Liver (tissue), 9 donors: ENCODE results near the gene ENOSF1. TPM values are rescaled to one million over a fixed set of nuclear protein-coding genes. Genes with fewer than 3 reads are reported as not detected.

Experiments
- DNase-seq: peaks from one replicate; pipeline ENCODE4 v3.0.0-alpha.2; 2017; ENCODE audit warnings: low spot score
- H3K27ac ChIP-seq, 2 donors: one replicate each; pipeline ENCODE4 v1.7.0; 2013; ENCODE audit warnings: inconsistent platforms in 2 of 2, low read length in 2 of 2, control low read depth in 1 of 2, low read depth in 1 of 2, mild to moderate bottlenecking in 1 of 2
- H3K27me3 ChIP-seq, 4 donors: one replicate each; pipeline versions ENCODE4 v1.6.1 to v1.7.0; 2013; ENCODE audit warnings: low read length in 3 of 4, inconsistent platforms in 1 of 4, mild to moderate bottlenecking in 1 of 4, moderate library complexity in 1 of 4; ENCODE audit not compliant: control insufficient read depth in 4 of 4, insufficient read depth in 4 of 4
- H3K36me3 ChIP-seq, 4 donors: one replicate each; pipeline versions ENCODE4 v1.6.1 to v1.7.0; 2013; ENCODE audit warnings: low read length in 3 of 4, mild to moderate bottlenecking in 3 of 4, low read depth in 1 of 4, moderate library complexity in 1 of 4; ENCODE audit not compliant: control insufficient read depth in 4 of 4, insufficient read depth in 3 of 4
- H3K4me1 ChIP-seq, 4 donors: one replicate each; pipeline versions ENCODE4 v1.6.1 to v1.7.0; 2013; ENCODE audit warnings: low read length in 3 of 4, mild to moderate bottlenecking in 3 of 4, moderate library complexity in 1 of 4; ENCODE audit not compliant: control insufficient read depth in 4 of 4, insufficient read depth in 4 of 4
- H3K4me3 ChIP-seq, 3 donors: one replicate each; pipeline versions ENCODE4 v1.6.1 to v1.7.0; 2013; ENCODE audit warnings: low read length in 3 of 3, control low read depth in 1 of 3, low read depth in 1 of 3, mild to moderate bottlenecking in 1 of 3
- H3K9ac ChIP-seq, 2 donors: one replicate each; pipeline ENCODE4 v1.7.0; 2013; ENCODE audit warnings: low read length in 2 of 2, mild to moderate bottlenecking in 2 of 2, moderate library complexity in 2 of 2, control low read depth in 1 of 2, low read depth in 1 of 2
- H3K9me3 ChIP-seq, 4 donors: one replicate each; pipeline versions ENCODE4 v1.6.1 to v1.7.0; 2013; ENCODE audit warnings: low read length in 3 of 4; ENCODE audit not compliant: control insufficient read depth in 4 of 4
- ATF3 ChIP-seq: IDR thresholded peaks from 2 replicates; pipeline ENCODE4 v1.6.1; 2016; ENCODE audit warnings: antibody characterized with exemption
- CTCF ChIP-seq: fragments of 150-350 bp; IDR thresholded peaks from 2 replicates; pipeline ENCODE4 v1.5.1; 2017; ENCODE audit warnings: improper control_type of control experiment, low read depth, low read length; ENCODE audit not compliant: missing input control
- EGR1 ChIP-seq, 2 donors: IDR thresholded peaks; 2 replicates each; pipeline ENCODE4 v1.6.1; 2016 to 2018; ENCODE audit warnings: antibody characterized with exemption in 2 of 2, low read depth in 2 of 2
- FOXA1 ChIP-seq: IDR thresholded peaks from 2 replicates; pipeline ENCODE4 v1.6.1; 2016; ENCODE audit warnings: antibody characterized with exemption
- FOXA2 ChIP-seq: IDR thresholded peaks from 2 replicates; pipeline ENCODE4 v1.6.1; 2016; ENCODE audit warnings: antibody characterized with exemption
- GABPA ChIP-seq, 2 donors: IDR thresholded peaks in 1 of 2; conservative IDR thresholded peaks in 1 of 2; 2 replicates each; pipeline ENCODE4 v1.6.1; 2016; ENCODE audit warnings: antibody characterized with exemption in 2 of 2, mild to moderate bottlenecking in 1 of 2, moderate library complexity in 1 of 2
- HNF4A ChIP-seq, 2 donors: conservative IDR thresholded peaks; 2 replicates each; pipeline ENCODE4 v1.6.1; 2016; ENCODE audit warnings: antibody characterized with exemption in 2 of 2, mild to moderate bottlenecking in 2 of 2
- HNF4G ChIP-seq: IDR thresholded peaks from 2 replicates; pipeline ENCODE4 v1.6.1; 2016; ENCODE audit warnings: antibody characterized with exemption
- JUND ChIP-seq, 2 donors: IDR thresholded peaks; 2 replicates each; pipeline ENCODE4 v1.6.1; 2016; ENCODE audit warnings: antibody characterized with exemption in 2 of 2
- MAX ChIP-seq: IDR thresholded peaks from 2 replicates; pipeline ENCODE4 v1.6.1; 2016; ENCODE audit warnings: antibody characterized with exemption
- NR2F2 ChIP-seq: IDR thresholded peaks from 2 replicates; pipeline ENCODE4 v1.6.1; 2016; ENCODE audit warnings: antibody characterized with exemption
- RAD21 ChIP-seq, 2 donors: IDR thresholded peaks; 2 replicates each; pipeline ENCODE4 v1.6.1; 2016; ENCODE audit warnings: antibody characterized with exemption in 2 of 2, mild to moderate bottlenecking in 2 of 2
- REST ChIP-seq: IDR thresholded peaks from 2 replicates; pipeline ENCODE4 v1.6.1; 2016; ENCODE audit warnings: antibody characterized with exemption, mild to moderate bottlenecking
- RXRA ChIP-seq, 2 donors: IDR thresholded peaks; 2 replicates each; pipeline ENCODE4 v1.6.1; 2017 to 2018; ENCODE audit warnings: antibody characterized with exemption in 2 of 2, mild to moderate bottlenecking in 1 of 2
- SP1 ChIP-seq: IDR thresholded peaks from 2 replicates; pipeline ENCODE4 v1.6.1; 2018; ENCODE audit warnings: antibody characterized with exemption, mild to moderate bottlenecking
- TAF1 ChIP-seq: conservative IDR thresholded peaks from 2 replicates; pipeline ENCODE4 v1.6.1; 2016; ENCODE audit warnings: antibody characterized with exemption, mild to moderate bottlenecking
- YY1 ChIP-seq: IDR thresholded peaks from 2 replicates; pipeline ENCODE4 v1.6.1; 2016; ENCODE audit warnings: antibody characterized with exemption, mild to moderate bottlenecking
- ZBTB33 ChIP-seq: IDR thresholded peaks from 2 replicates; pipeline ENCODE4 v1.6.1; 2016; ENCODE audit warnings: antibody characterized with exemption
- WGBS: extraction: QIAGEN DNeasy Blood & Tissue Kit; methylation state at CpG from one replicate; pipeline ENCODE4 v1.1.7; 2013; 5-methylcytosine and 5-hydroxymethylcytosine counted together
- polyA plus RNA-seq, 2 donors: library from polyadenylated mRNA; stranded (reverse) in 1 of 2; unstranded in 1 of 2; fragments of 200-250 nt in 1 of 2; fragments of >200 nt in 1 of 2; fragmentation: Nextera tagmentation in 1 of 2; extraction: Ambion mirVana in 1 of 2; gene quantifications; one replicate each; pipeline versions ENCODE4 v1.2.1 to v1.2.3, GENCODE V29; 2013 to 2015
- total RNA-seq, 2 donors: library from RNA; depleted of rRNA; stranded (reverse); fragments of >200 nt; gene quantifications; one replicate each; pipeline ENCODE4 v1.2.3, GENCODE V29; 2014
- donor health status: healthy.
- donor health status: healthy.
- donor health status: healthy.
- donor health status: healthy.
- donor health status: healthy.

ENOSF1 gene
- total and polyA plus RNA-seq, 4 donors, result 34.0 to 96.1 (median 53.6) TPM

GRCh38 chr18:709771-710170, 2.7 kb downstream of the ENOSF1 start (continued):
- TF ChIP-seq FOXA1 (no peak), JUND (IDR thresholded peaks at IDR 0.05) (no peak), NR2F2 (no peak), FOXA2 (no peak), SP1 (no peak)

GRCh38 chr18:708096-708495, 4.3 kb downstream of the ENOSF1 start:
- TF ChIP-seq FOXA2 (no peak), ZBTB33 (no peak), GABPA (IDR thresholded peaks at IDR 0.05 in 1 of 2, conservative IDR thresholded peaks at IDR 0.05 in 1 of 2) (no peak), RAD21 (IDR thresholded peaks at IDR 0.05) (no peak), TAF1 (no peak), FOXA1 (no peak), HNF4A (conservative IDR thresholded peaks at IDR 0.05) (no peak), MAX (no peak), ATF3 (no peak), EGR1 (IDR thresholded peaks at IDR 0.05; ENCODE audit: low read depth in 2 of 2) (no peak), CTCF (no peak), HNF4G (no peak), SP1 (no peak), REST (no peak), YY1 (no peak), RXRA (IDR thresholded peaks at IDR 0.05) (no peak)
- no peak overlapping the region for H3K9ac ChIP-seq
- peaks cover 0 to 13% (median 4%) of the 10 kb centered on the region in 4 donors for H3K4me1 ChIP-seq
- H3K4me3 ChIP-seq, result no peak overlapping the region
- WGBS, result 92% methylated on average over 10 of the region's 10 CpGs
- no peak overlapping the region for H3K27ac ChIP-seq
- DNase-seq, result no peak
- H3K27me3 ChIP-seq, result no peaks in the 10 kb centered on the region
- H3K9me3 ChIP-seq, result no peaks in the 10 kb centered on the region
- H3K36me3 ChIP-seq, result peaks cover 9 to 11% (median 10%) of the 10 kb centered on the region in 4 donors
